CD8-positive, alpha-beta memory T cell (primary cell): ENCODE data around the gene CWH43. TPM values are rescaled to one million over a fixed set of nuclear protein-coding genes. Genes with fewer than 3 reads are reported as not detected.
"Not testable (repeated sequence)": the region's sequence is repeated elsewhere in the genome, so short reads cannot be mapped to it uniquely, and the experiment has no call there.

Experiments
- CTCF ChIA-PET: fragments of 350-600 bp; sonication (Branson Sonifier 250); formaldehyde crosslinking; loops from one replicate; lab custom pipeline; 2021; ENCODE audit warnings: antibody characterized with exemption; lab: Charles Lee
- POLR2A ChIA-PET: fragments of 350-600 bp; sonication (Branson Sonifier 250); formaldehyde crosslinking; loops from one replicate; lab custom pipeline; 2021; ENCODE audit warnings: antibody characterized with exemption; lab: Charles Lee
- DNase-seq, 5 donors: peaks; one replicate each; pipeline versions ENCODE4 v3.0.0 to v3.0.0-alpha.2; 2020 to 2022; ENCODE audit warnings: mixed read lengths in 1 of 5
- H3K27ac ChIP-seq: one replicate; pipeline ENCODE4 v1.7.0; 2013; ENCODE audit warnings: low read depth, mild to moderate bottlenecking, low read length, moderate library complexity
- H3K27me3 ChIP-seq: 2 replicates; pipeline ENCODE4 v1.7.0; 2013; ENCODE audit warnings: low read length, mild to moderate bottlenecking; ENCODE audit not compliant: insufficient read depth, poor library complexity, severe bottlenecking
- H3K36me3 ChIP-seq: 2 replicates; pipeline ENCODE4 v1.7.0; 2013; ENCODE audit warnings: mild to moderate bottlenecking, low read length, moderate library complexity; ENCODE audit not compliant: insufficient read depth
- H3K4me1 ChIP-seq: 2 replicates; pipeline ENCODE4 v1.7.0; 2013; ENCODE audit warnings: mild to moderate bottlenecking, low read length, moderate library complexity; ENCODE audit not compliant: insufficient read depth
- H3K4me3 ChIP-seq: 2 replicates; pipeline ENCODE4 v1.7.0; 2013; ENCODE audit warnings: mild to moderate bottlenecking, low read length
- H3K9me3 ChIP-seq: 2 replicates; pipeline ENCODE4 v1.7.0; 2013; ENCODE audit warnings: mild to moderate bottlenecking, low read length
- H3K27ac Mint-ChIP-seq, 8 donors: one replicate each; pipeline ENCODE4 v1.8.0; 2020 to 2021; ENCODE audit warnings: mixed read lengths in 8 of 8, mild to moderate bottlenecking in 6 of 8, inconsistent platforms in 3 of 8, moderate library complexity in 3 of 8
- H3K27me3 Mint-ChIP-seq, 2 donors: one replicate each; pipeline ENCODE4 v1.8.0; 2020 to 2021; ENCODE audit warnings: mixed read lengths in 2 of 2, mild to moderate bottlenecking in 1 of 2, moderate library complexity in 1 of 2
- H3K36me3 Mint-ChIP-seq, 3 donors: one replicate each; pipeline ENCODE4 v1.8.0; 2020 to 2021; ENCODE audit warnings: mixed read lengths in 3 of 3, inconsistent platforms in 1 of 3, mild to moderate bottlenecking in 1 of 3
- H3K4me1 Mint-ChIP-seq, 3 donors: one replicate each; pipeline ENCODE4 v1.8.0; 2020 to 2021; ENCODE audit warnings: mixed read lengths in 3 of 3, inconsistent platforms in 1 of 3, mild to moderate bottlenecking in 1 of 3
- H3K4me3 Mint-ChIP-seq, 7 donors: one replicate each; pipeline ENCODE4 v1.8.0; 2020 to 2021; ENCODE audit warnings: mixed read lengths in 7 of 7, mild to moderate bottlenecking in 6 of 7, moderate library complexity in 4 of 7, inconsistent platforms in 2 of 7
- H3K9me3 Mint-ChIP-seq, 5 donors: one replicate each; pipeline ENCODE4 v1.8.0; 2020 to 2022; ENCODE audit warnings: mixed read lengths in 5 of 5, mild to moderate bottlenecking in 3 of 5, moderate library complexity in 2 of 5, inconsistent platforms in 1 of 5
- polyA plus RNA-seq: library from polyadenylated mRNA; unstranded; fragments of 300-500 nt; fragmentation: Illumina TruSeq; gene quantifications from one replicate; pipeline ENCODE4 v1.2.3, GENCODE V29; 2021
- total RNA-seq, 2 experiments: library from RNA; stranded (reverse); gene quantifications; one replicate each; pipeline ENCODE4 v1.2.3, GENCODE V29; 2021

Gene CWH43
- total and polyA plus RNA-seq, 3 experiments from 2014 or later, result not detected

GRCh38 chr4:49002931-49003330 is 16.9 kb downstream of the CWH43 start:
- no peak overlapping the region for H3K4me3 ChIP-seq
- no peak overlapping the region for H3K4me3 Mint-ChIP-seq
- H3K27me3 Mint-ChIP-seq, result peaks cover 11 to 34% of the 10 kb centered on the region in 2 donors
- H3K36me3 ChIP-seq, result no peaks in the 10 kb centered on the region
- no peaks in the 10 kb centered on the region for H3K9me3 ChIP-seq
- H3K4me1 ChIP-seq, result no peaks in the 10 kb centered on the region
- H3K27me3 ChIP-seq, result no peaks in the 10 kb centered on the region
- ChIA-PET POLR2A (no interaction called here), CTCF (no interaction called here)
- H3K36me3 Mint-ChIP-seq, result no peaks in the 10 kb centered on the region
- no peak overlapping the region for H3K27ac Mint-ChIP-seq
- no peak for DNase-seq
- peaks cover 0 to under 1% (median 0%) of the 10 kb centered on the region in 5 donors for H3K9me3 Mint-ChIP-seq
- H3K4me1 Mint-ChIP-seq, result no peaks in the 10 kb centered on the region
- H3K27ac ChIP-seq, result no peak overlapping the region

- Mint-ChIP-seq H3K27ac (no peak overlapping the region), H3K27me3 (peaks cover 3 to 16% of the 10 kb centered on the region in 2 donors), H3K4me3 (no peak overlapping the region), H3K36me3 (no peaks in the 10 kb centered on the region), H3K9me3 (peaks cover under 1 to 5% (median 4%) of the 10 kb centered on the region in 5 donors), H3K4me1 (no peaks in the 10 kb centered on the region)
- no peak for DNase-seq
- H3K27ac ChIP-seq, result no peak overlapping the region
- H3K9me3 ChIP-seq, result no peaks in the 10 kb centered on the region
- no peaks in the 10 kb centered on the region for H3K4me1 ChIP-seq
- H3K27me3 ChIP-seq, result no peaks in the 10 kb centered on the region
- H3K4me3 ChIP-seq, result no peak overlapping the region
- POLR2A ChIA-PET, result no interaction called here
- CTCF ChIA-PET, result no interaction called here
- no peaks in the 10 kb centered on the region for H3K36me3 ChIP-seq
These were observed 32.7 kb downstream of the CWH43 start for GRCh38 chr4:49018718-49019295.

DNA sequence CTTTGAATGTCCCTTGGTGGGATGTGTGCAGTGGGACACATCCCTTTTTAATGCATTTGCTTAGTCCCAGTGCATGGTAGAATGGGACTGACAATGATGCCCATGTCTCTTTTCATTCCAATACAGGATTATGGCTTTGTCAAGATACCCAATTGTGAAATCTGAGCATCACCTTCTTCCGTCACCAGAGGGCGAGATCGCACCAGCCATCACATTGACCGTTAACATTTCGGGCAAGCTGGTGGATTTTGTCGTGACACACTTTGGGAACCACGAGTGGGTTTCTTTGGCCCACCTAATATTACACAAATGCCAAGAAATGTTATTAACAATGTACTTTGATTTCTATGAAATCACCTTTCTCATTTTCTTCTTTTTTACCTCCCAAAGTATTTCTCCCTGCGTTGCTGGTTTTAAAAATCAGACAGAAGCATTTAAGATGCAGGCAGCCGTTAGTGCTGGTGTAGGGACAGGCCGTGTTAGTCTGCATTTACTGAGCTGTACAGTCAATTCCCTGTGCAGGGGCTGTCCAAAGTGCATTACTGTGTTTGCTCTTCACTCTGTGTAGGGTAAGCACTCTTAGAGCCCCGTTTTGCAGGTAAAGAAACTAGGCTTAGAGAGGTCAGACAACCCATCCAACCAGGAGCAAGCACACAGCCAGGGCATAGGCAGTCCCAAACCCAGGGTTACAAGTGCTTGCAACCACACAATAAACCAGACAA is 46.5 kb downstream of the CWH43 start:
- ChIA-PET POLR2A (no interaction called here), CTCF (no interaction called here)
- Mint-ChIP-seq H3K27me3 (peaks cover 9 to 25% of the 10 kb centered on the region in 2 donors), H3K4me3 (no peak overlapping the region), H3K4me1 (no peaks in the 10 kb centered on the region), H3K27ac (no peak overlapping the region), H3K9me3 (no peaks in the 10 kb centered on the region), H3K36me3 (no peaks in the 10 kb centered on the region)
- no peaks in the 10 kb centered on the region for H3K27me3 ChIP-seq
- H3K4me3 ChIP-seq, result no peak overlapping the region
- no peaks in the 10 kb centered on the region for H3K9me3 ChIP-seq
- no peak for DNase-seq
- no peak overlapping the region for H3K27ac ChIP-seq
- no peaks in the 10 kb centered on the region for H3K4me1 ChIP-seq
- no peaks in the 10 kb centered on the region for H3K36me3 ChIP-seq

GRCh38 chr4:49036528-49036927 is 50.5 kb downstream of the CWH43 start:
- no peak overlapping the region for H3K4me3 ChIP-seq
- CTCF ChIA-PET, result no interaction called here
- Mint-ChIP-seq H3K4me1 (no peaks in the 10 kb centered on the region), H3K9me3 (peaks cover 0 to 2% (median 0%) of the 10 kb centered on the region in 5 donors), H3K27me3 (peaks cover 2 to 4% of the 10 kb centered on the region in 2 donors), H3K4me3 (no peak overlapping the region), H3K27ac (no peak overlapping the region), H3K36me3 (no peaks in the 10 kb centered on the region)
- H3K4me1 ChIP-seq, result no peaks in the 10 kb centered on the region
- H3K9me3 ChIP-seq, result no peaks in the 10 kb centered on the region
- POLR2A ChIA-PET, result no interaction called here
- no peaks in the 10 kb centered on the region for H3K36me3 ChIP-seq
- no peak overlapping the region for H3K27ac ChIP-seq
- DNase-seq, result no peak
- no peaks in the 10 kb centered on the region for H3K27me3 ChIP-seq

DNA sequence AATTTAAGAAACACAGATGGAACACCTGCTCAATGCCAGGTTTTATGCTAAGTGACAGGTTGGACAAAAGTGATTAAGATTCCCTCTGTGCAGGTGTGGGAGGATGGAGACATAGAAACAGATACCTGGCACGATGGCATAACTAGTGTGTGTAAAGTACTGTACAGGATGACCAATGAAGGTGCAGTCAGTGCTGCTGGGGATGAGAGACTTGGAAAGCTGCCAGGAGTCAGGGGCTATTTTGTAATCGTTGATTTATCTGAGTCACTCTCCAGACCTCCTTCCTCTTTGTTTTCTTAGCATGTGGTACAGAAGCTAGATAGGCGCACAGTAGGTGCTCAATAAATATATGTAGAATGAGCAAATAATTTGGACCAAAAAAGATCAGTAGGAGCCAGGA is 58.2 kb downstream of the CWH43 start:
- Mint-ChIP-seq H3K27ac (no peak overlapping the region), H3K27me3 (peaks cover 0 to 4% of the 10 kb centered on the region in 2 donors), H3K36me3 (peaks cover 0 to 1% (median 0%) of the 10 kb centered on the region in 3 donors), H3K4me1 (no peaks in the 10 kb centered on the region), H3K9me3 (peaks cover 0 to 6% (median 0%) of the 10 kb centered on the region in 5 donors), H3K4me3 (no peak overlapping the region)
- Histone ChIP-seq H3K27ac (no peak overlapping the region), H3K4me1 (no peaks in the 10 kb centered on the region), H3K9me3 (no peaks in the 10 kb centered on the region), H3K36me3 (no peaks in the 10 kb centered on the region), H3K27me3 (no peaks in the 10 kb centered on the region), H3K4me3 (no peak overlapping the region)
- CTCF ChIA-PET, result no interaction called here
- DNase-seq, result no peak
- POLR2A ChIA-PET, result no interaction called here

DNA sequence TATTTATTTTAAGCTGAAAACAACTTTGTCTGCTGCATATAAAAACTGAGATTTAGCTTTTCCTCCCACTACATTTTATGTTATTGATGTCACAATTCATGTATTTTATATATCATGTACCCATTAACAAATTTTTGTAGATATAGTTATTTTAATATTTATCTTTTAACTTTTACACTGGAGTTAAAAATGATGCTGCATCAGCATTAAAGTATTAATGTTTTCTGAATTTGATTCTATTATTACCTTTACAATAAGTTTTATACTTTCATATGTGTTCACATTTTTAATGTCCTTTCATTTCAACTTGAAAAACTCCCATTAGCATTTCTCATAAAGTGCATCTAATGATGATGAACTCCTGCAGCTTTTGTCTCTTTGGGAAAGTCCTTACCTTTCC is 72.2 kb downstream of the CWH43 start:
- Histone ChIP-seq H3K4me1 (no peaks in the 10 kb centered on the region), H3K27ac (no peak overlapping the region), H3K4me3 (no peak overlapping the region), H3K9me3 (no peaks in the 10 kb centered on the region), H3K27me3 (no peaks in the 10 kb centered on the region), H3K36me3 (no peaks in the 10 kb centered on the region)
- DNase-seq, result no peak
- Mint-ChIP-seq H3K4me1 (no peaks in the 10 kb centered on the region), H3K27ac (no peak overlapping the region), H3K36me3 (peaks cover 0 to 2% (median 0%) of the 10 kb centered on the region in 3 donors), H3K27me3 (no peaks in the 10 kb centered on the region), H3K9me3 (peaks cover 11 to 26% (median 19%) of the 10 kb centered on the region in 5 donors), H3K4me3 (no peak overlapping the region)
- ChIA-PET POLR2A (no interaction called here), CTCF (no interaction called here)

GRCh38 chr4:49063670-49064069 is 77.6 kb downstream of the CWH43 start:
- no peak overlapping the region for H3K27ac Mint-ChIP-seq
- no peak for DNase-seq

GRCh38 chr4:49072196-49072595 is 86.1 kb downstream of the CWH43 start:
- H3K4me1 Mint-ChIP-seq, CTCF ChIA-PET, H3K36me3 ChIP-seq, H3K4me3 ChIP-seq, POLR2A ChIA-PET, H3K4me1 ChIP-seq, H3K27me3 ChIP-seq, H3K27me3 Mint-ChIP-seq, H3K27ac ChIP-seq, DNase-seq, H3K27ac Mint-ChIP-seq, H3K9me3 ChIP-seq, H3K4me3 Mint-ChIP-seq, H3K36me3 Mint-ChIP-seq: not testable (repeated sequence)
- H3K9me3 Mint-ChIP-seq, result peaks cover 0 to 15% (median 9%) of the 10 kb centered on the region in 5 donors

More at GRCh38 chr4:49063670-49064069, 77.6 kb downstream of the CWH43 start:
- Histone ChIP-seq H3K27ac (no peak overlapping the region), H3K27me3 (no peaks in the 10 kb centered on the region), H3K9me3 (no peaks in the 10 kb centered on the region), H3K36me3 (no peaks in the 10 kb centered on the region), H3K4me3 (no peak overlapping the region), H3K4me1 (no peaks in the 10 kb centered on the region)
- ChIA-PET POLR2A (no interaction called here), CTCF (no interaction called here)
- Mint-ChIP-seq H3K36me3 (peaks cover 0 to 2% (median 0%) of the 10 kb centered on the region in 3 donors), H3K27me3 (peaks cover 4 to 5% of the 10 kb centered on the region in 2 donors), H3K9me3 (peaks cover 9 to 15% (median 14%) of the 10 kb centered on the region in 5 donors), H3K4me1 (no peaks in the 10 kb centered on the region), H3K4me3 (no peak overlapping the region)
